NOMO-1 (cell line): ENCODE results near the gene ITIH4.
A peak's percentile ranks its signal among the peaks of the same experiment; 100 is the strongest.

Experiments used
- DNase-seq, 2 experiments: peaks; one replicate each; lab custom pipeline; 2025; ENCODE audit not compliant: unreplicated experiment in 2 of 2; lab: John Stamatoyannopoulos, UW

The ITIH4 gene

DNA sequence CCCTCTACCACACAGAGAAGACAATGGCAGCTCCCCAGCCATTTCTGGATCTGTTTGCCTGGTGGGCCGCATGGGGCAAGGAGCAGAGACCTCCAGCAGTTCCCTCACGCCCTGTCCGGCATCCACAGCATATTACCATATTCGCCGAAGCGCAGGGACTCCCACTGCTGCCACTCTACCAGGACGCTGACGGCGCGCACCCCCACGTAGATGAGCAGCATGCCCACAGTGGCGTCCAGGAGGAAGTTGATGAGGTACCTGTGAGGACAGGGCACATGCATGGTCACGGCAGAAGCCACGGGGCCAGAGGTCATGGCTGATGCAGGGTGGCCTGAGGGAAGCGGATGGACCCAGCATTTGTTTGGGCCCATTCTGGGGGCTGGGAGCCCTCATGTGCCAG, 19.2 kb upstream of the ITIH4 start:
- DNase-seq: no peak

DNA sequence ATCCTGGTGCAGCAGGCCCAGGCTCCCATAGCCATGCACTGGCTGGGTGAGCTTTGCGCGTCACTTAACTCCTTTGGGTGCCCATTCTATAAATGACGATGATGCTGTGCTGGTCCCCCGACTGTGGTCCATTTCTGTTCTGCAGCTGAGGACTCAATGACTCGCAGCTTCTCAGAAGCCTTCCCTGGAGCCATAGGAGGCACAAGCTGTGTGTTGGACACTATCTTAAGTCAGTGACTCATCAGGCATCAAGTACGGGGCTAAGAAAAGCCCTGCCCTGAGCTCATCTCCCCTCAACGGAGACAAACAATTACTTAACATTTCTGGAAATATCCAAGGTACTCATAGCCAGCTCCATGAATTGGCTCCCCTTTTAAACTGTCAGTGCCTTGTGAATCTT, 18.1 kb upstream of the ITIH4 start:
- no peak for DNase-seq

DNA sequence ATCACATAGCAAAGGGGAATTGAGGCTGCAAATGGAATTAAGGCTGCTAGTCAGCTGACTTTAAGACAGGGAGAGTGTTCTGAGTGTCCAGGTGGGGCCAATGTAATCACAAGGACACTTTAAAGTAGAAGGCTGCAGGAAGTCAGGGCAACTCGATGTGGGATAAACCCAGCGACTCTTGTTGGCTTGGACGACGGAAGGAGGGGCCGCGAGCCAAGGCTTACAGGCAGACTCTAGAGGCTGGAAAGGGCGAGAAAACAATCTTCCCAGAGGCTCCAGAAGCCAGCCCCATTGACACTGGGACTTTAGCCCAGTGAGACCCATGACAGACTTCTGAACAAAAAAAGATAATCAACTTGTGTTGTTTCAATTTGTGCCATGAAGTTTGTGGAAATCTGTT, 17.3 kb upstream of the ITIH4 start:
- DNase-seq: no peak

DNA sequence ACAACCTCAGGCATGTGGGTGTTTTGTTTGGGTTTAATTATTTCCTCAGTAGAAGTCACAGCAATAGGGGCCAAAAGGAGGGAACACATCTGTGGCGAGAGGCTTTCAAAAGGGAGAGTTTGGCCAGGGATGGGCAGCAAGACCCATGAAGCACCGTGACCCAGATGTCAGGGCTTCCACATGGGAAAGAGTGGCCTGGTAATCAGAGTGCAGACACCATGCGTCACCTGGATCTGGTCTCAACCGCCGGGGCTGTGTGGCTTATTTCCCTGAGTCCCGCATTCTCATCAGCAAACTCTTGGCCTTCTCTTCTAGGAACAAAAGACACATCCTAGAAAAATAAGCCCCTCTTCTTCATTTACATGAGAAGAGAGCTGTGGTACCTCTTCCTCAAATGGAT, 16.8 kb upstream of the ITIH4 start:
- no peak for DNase-seq

DNA sequence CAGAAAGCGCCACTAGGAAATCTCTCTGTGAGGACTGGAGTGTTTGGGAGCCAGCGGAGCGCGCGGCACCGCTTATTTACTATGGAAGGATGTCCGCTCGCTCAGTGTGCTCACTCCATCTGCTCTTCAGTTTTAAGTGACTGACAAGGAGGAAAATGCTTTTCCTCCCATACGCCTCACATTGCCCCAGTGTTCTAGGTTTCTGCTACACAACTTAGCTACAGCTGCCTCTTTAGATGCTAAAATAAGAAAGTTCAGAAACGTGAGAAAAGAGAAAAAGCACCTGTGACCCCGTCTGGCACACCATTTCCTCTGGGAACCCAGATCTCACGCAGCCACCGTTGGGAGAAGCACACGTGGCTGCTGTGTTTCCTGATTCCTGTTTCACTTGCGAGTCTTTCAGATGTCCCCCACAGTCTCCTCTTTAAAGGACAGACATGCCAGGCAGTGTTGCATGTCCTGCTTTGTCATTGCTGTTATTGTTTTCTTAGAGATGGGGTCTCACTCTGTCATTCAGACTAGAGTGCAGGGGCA, 16.0 kb upstream of the ITIH4 start:
- DNase-seq: peak in 1 of 2 experiments; percentile 4

DNA sequence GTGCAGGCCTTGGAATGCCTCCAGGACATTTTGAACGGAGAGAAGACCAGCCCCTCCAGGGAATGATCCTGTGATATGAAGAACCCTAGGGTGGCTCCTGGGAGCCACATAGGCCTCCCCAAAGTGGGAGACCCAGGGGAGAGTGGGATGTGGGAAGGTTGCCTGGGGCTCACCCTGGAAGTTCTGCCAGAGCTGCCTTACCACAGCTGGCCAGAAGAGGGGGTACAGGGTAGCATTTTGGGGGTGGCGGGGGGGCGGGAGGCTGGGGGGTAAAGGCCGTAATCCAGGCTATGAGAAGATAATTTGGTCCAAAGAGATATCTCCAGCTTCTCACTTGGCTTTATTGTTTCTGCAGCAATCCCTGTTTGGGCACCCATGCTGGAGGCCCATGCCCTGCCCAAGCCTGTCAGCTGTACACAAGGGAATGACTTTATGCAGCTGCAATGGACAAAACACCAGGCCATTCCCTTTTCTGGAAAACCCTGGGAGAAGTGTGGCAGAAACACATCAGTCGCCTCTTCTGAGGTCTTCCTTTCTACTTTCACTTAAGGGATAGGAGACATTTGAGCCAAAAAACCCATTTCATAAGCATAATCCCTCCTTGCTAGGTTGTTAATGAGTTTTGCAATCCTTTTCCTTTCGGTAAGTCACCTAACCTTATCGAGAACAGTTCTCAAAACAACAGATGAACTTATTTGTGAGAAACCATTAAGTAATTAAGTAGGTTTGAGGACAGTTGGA, 15.4 kb upstream of the ITIH4 start:
- no peak for DNase-seq

DNA sequence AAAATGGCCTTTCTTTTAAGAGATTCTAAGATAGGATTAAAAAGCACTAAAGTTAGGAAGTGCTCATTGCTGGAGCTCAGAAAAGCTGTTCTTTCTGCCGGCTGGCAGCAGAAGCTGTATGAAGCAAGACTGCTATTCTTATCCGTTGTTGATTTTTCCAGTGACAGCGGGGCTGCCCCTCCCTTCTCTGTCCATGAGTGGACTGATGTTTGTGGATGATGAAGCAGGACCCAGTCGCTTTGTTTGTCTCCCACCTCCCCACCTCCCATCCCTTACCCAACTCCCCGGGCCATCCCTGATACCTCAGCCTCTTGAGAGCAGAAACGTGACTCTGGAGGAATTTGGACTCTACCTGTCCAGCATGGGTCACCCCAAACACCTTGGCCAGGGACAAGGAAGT, 14.7 kb upstream of the ITIH4 start:
- peak; percentile 31 to 37 for DNase-seq

DNA sequence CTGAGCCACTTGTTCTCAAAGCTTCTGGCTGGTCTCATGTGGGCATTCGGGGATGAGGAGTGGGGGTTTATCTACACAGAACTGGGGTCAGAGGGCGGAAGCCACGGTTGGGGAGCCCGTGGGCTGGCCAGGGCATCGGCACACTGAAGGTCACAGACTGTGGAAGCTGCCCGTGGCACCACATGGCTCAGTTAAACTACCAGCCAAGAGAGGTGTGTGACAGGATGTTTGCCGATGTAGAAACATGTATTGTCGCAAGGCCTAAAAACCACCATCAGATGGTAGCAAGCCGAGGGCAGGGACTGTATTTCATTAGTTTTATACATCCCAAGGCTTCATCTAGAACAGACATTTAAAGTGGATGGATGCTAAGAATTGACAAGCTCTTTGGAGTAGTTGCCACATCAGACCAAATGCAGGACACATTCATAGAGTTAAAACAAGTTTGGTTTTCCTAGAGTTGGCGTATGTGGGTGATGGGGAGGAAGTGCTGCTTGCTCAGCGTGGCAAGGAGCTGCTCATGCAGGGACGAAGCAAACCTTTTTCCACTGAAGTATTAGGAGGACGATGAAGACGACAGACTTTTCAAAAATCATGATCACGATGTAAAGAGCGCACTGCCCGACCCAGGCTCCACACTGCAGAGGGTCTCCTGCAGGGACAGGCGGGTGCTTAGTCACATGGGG, 14.0 kb upstream of the ITIH4 start:
- peak; percentile 46 to 52 for DNase-seq

DNA sequence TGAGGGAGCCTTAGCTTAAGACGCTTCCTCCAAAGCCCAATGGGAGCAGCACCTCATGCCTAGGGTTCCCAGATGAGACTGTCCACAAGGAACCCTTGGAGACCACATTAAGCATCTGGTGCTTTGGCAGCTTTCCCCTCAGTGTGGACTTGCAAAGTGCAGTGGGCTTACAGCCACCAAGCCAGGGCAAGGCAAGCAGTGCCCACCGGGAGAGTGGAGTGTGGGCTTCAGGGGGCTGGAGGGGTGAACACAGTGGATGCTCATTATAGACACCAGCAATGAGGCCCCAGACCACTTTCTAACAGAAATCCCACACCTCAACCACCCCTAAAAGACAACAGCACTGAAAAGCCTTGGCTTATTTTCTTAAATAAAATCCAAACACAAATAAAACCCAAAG, 13.4 kb upstream of the ITIH4 start:
- DNase-seq: no peak

DNA sequence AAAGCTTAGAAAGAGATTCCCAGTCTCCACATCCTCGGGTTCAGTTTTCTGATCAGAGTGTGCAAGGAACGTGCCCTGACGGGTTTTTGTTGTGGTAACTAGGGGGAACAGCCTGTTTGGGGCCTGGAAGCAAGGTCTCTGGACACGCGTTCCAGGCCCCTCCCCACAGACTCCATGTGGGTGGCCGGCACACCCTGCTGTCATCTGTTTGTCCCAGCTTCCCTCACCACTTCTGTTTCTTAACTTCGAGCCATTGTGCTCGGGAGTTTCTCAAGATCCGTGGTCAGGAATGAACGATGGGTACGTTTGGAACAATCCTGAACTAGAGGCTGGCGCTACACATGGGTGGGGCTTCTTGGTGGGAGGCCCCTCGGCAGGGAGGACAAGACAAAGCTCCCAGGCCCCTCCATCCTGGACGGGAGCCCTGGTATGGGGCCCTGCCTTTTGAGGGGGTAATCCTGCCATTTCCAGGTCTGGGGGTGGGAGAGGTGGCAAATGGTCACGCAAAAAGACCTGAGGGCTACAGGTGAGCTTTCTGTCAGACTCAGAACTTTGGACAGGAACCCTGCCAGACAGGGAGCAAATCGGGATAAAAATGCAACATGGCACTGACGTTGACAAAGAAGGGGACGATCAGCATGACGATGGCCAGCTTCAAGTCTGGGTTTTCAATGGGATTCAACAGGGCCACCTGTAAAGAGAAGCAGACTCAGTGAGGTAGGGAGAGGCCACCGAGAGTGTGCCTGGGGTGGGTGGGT, 12.8 kb upstream of the ITIH4 start:
- no peak for DNase-seq

DNA sequence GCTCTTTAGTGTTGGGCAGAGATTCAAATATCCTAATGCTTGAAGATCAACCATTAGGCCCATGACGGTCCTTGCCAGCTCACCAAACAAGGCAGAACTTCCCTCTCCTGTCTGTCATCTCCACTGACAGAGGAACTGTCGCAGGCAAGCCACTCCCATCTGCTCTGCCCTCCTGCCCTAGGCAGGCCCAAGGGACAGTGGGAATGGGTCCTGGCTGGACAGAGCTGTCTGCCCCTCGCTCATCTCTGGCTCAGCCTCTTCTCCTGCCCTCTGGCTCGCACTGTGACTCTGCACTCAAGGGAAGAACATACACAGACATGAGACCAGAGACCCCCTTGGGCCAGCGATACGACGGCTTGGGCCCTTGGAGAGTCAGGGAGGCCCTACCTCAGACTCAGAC, 12.0 kb upstream of the ITIH4 start:
- no peak for DNase-seq

DNA sequence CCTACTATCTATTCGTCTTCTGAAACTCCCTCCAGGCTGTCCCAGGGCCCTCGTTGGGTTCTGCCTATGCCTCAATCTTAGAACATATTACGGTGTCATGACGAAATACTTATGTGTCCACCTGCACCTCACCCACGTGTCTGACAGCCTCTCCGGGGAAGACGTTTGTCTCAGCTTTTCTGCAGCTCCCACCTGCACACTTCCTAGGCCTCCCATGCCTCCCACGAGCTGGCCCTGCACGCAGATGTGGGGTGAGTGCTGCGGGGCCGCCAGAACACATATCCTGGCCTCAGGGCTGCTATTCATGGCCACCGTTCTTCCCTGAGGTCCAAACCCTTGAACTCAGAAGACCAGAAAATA, 11.5 kb upstream of the ITIH4 start:
- DNase-seq: no peak

DNA sequence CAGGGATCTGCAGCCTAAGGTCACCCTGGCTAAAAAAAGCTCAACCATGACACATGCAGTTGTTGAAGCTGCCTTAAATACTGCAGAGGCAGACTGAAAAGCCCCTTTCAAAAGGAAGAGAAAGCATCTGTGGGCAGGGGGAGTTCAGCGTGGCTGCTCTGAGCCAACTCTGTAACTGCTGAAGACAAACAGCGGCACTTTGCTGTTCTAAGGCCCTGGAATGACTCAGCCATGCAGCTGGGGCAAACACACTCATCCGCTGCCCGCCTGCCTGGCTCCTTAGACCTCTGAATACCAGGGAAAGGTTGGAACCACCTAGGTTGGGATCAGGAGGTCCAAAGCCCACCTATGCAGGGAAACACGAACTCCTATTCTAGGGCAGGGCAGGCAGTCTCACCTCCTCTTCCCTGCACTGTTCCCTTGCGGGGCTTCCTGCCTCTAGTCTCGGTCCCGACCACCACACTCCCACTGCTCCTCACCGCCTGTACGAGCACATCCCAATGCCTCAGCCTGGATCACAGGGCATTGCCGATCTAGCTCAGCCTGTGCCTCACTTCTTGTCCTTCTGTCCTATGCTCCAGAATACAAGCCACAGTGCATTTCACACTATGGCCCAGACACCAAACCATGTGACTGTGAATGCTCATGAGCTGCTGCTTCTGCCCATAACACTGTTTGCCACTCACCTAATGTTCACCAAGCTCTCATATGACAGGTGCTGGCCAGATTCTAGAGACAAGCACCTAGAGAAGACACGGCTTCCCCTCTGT, 10.9 kb upstream of the ITIH4 start:
- no peak for DNase-seq

DNA sequence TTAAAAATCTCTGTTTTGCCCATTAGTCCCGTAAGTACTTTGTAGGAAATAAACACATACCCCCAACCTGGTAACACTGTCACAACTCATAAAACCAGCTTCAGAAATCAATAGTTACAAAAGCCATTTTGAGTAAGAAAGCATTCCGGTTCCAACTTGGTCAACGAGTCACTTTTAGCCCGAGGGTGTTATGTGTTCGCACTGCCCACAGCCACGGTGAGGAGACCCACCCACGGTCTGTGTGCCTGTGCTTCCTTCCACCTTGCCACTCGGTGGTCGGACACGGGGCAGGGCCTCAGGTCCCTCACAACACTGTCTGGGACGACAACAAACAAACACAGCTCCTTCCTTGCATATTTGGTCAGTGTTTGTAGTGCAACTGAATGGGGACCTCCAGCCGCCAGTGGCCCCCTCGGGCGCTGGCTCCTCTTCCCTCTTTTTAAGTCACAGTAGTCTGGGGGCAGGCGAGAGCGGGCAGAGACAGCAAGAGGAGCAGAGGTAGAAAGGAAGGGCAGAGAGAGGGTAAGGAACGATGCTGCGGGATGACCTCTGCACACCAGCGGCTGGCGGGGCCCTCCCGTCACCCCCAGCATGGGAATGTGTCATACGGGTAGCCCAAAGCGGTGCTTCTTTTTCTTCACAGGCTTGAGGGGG, 9.5 kb upstream of the ITIH4 start:
- DNase-seq: no peak

DNA sequence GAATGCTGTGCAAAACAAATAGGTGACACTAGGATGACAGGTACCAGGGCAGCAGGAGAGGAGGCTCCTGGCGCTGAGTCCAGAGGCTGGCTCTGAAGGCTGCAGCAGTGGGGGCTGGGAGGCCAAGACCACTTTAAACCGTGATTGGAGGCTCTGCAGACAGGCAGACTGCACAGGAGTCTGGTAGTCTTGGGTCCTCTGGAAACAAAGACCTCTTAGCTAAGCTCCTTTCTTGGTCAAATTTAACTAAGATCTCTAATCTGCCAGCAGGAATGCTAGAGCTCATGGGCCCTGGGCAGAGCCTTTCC, 8.8 kb upstream of the ITIH4 start:
- DNase-seq: no peak

DNA sequence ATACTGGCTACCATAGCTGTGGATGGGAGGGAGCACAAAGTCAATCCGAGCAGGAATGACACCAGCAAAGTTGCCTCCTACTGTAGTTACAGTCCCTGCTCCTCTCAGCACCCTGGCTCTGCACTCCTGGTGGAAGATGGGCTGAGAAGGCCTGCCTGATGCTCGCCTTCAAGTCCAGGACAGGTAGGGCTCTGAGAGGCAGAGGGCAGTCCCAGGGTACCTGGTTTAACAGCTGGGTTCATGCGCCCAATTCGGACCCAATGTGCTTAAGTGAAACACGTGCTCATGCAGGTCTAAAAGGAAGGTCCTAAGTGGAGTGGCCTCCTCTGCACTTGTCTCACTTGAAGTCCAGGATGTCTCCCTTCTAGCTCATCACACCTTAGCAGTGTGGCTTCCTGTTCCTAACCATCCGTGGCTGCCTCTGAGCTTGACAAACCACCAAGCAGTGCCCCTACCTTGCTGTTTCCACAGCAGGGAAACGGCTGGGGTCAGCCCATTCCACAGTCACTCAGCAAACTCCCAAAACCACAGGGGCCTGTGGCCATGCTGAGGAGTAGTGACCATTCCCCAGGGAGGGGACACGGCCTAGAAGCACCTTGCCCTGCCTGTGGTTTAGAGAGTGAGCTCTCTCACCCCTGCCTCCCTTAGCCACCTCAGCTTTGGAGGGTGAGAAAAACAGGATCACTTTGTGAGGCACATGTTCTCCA, 8.2 kb upstream of the ITIH4 start:
- DNase-seq: no peak

DNA sequence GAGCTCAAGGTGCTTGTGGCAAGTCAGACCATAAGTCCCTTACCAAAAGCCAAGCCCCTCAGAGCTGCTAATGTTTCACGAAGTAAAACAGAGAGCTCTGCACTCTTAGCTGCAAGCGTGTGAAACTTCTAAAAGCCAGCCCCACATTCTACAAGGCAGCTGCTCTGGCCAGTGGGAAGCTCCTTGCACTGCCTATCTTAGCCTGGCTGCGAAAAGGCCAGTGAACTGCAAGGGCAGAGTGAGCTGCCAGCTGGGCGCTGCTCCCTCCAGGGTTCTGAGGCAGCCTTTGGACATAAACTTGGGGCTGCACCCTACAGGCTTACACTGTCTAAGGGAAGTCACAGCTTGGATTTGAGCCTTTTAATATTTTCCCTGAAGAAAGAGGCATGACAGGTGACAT, 6.5 kb upstream of the ITIH4 start:
- DNase-seq: no peak

DNA sequence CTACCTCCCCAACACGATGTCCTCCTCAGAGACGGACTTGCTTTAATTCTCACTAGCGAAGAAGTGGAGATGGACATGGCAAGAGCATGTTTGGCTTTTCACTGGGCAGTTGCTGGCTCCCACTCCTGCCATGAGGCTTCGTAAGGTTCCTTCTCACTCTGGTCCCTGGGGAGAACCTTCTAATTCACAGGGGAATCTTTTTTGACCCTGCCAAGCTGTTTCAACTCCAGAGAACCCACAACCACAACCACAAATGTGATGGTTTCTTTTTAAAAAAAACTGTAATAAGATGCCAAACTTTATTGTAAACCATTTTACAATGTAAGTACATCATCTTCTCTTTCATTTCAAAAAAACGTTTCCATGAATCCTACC, 6.0 kb upstream of the ITIH4 start:
- DNase-seq: no peak

DNA sequence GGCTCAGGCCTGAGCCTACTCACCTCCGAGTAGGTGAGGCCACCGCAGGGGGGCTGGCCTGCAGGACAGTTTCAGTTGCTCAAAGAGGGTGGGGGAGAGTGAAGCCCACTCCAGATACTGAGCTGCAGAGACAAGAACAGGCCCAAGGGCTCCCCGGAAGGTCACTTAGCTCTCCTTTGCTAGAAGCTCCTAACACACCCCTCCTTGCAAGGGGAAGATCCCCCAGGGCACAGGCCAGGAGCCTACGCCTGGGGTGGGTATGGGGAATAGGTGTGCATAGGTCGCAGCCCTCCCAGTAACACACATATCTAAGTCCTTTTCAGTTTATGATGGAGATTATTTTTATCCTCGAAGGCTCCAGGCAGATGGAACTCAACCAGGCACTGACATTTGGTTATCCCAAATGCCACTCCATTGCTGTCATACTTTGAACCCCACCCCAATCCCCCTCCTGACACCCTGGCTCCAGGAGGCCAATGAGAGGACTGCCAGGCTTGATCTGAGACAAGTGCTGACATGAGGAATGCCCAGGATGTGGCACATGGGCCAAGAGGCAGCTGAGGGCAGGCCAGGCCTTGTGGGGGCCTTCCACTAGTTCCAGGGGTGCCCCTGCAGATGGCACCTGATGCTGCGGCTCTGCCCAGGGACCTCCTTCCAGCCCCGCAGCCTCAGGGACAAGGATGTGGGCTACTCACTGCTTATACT, 5.4 kb upstream of the ITIH4 start:
- DNase-seq: no peak
